Globus pallidus (tissue), 1 donor: Measurements from ENCODE around the gene ASTE1.
"Not testable (repeated sequence)": the region's sequence is repeated elsewhere in the genome, so short reads cannot be mapped to it uniquely, and the experiment has no call there.

ENCODE experiments used
- DNase-seq: peaks from one replicate; pipeline ENCODE4 v3.0.0-alpha.2; 2015; ENCODE audit warnings: low spot score

Gene ASTE1, protein sequence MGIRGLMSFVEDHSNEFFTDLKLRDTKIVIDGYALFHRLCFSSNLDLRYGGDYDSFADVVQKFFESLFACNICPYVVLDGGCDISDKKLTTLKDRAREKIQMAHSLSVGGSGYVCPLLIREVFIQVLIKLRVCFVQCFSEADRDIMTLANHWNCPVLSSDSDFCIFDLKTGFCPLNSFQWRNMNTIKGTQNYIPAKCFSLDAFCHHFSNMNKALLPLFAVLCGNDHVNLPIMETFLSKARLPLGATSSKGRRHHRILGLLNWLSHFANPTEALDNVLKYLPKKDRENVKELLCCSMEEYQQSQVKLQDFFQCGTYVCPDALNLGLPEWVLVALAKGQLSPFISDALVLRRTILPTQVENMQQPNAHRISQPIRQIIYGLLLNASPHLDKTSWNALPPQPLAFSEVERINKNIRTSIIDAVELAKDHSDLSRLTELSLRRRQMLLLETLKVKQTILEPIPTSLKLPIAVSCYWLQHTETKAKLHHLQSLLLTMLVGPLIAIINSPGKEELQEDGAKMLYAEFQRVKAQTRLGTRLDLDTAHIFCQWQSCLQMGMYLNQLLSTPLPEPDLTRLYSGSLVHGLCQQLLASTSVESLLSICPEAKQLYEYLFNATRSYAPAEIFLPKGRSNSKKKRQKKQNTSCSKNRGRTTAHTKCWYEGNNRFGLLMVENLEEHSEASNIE

GRCh38 chr3:131026321-131027151 is at the start of gene ASTE1, which contains the start of gene NEK11:
ASTE1 (minus strand) TSS chr3:131026825; CDS start chr3:131025306, 1,519 bp downstream.
NEK11 (plus strand) TSS chr3:131026877; CDS start chr3:131029709, 2,832 bp downstream.
- peak; percentile 81 for DNase-seq

DNA sequence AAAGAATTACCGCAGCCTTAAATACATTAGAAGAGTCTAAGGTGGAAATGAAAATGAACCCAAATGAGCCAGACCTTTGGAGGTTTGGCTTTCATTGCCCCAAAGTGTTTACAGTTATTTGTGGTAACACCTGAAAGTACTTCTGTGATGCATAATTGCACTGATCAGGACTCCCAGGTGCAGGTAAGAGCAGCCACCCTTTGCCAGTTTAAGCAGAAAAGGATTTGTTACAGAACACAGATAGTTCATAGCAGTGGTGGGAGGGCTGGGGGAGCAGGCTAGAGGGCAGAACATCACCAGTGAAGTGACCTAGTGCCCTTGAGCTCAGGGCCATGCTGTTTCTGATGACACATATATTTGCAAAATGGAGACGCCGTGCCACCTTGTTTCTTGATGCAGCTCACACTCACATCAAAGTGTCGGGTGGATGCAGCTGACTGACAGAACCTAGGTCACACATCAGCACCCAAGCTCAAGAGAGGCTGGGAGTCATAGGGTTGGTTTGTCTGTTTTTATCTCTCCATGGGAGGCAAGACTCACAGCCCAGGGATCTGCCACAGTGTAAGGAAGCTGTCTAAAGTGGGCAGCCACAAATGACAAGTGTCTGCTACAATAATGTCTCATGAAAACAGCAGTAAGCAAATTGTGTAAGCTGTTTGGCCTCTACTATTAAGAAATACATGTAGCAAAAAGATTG is 49.2 kb upstream of the ASTE1 start:
- DNase-seq: no peak

GRCh38 chr3:131072845-131073244 is 46.2 kb upstream of the ASTE1 start:
- no peak for DNase-seq

DNA sequence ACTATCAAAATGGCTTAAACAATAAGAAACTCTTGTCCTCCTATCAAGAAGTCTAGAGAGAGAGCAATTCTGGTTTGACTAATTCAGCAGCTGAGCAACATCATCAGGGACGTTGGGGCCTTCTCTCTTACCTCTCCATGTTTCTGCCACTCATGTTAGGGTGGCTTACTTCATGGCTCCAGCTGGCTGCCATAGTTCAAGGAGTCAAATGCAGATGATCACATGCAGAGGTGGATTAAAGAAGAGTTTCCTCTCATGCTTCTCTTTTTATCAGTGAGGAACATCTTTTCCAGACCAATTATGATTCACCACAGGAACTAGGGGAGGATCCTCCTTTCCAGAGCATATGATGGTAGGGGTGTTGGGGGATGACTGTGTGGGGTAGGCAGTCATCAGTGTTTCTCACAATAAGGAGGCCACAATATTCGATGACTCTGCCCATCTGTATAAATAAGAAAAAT is 45.5 kb upstream of the ASTE1 start:
- no peak for DNase-seq

GRCh38 chr3:131067983-131068382 is 41.4 kb upstream of the ASTE1 start:
- DNase-seq: no peak

DNA sequence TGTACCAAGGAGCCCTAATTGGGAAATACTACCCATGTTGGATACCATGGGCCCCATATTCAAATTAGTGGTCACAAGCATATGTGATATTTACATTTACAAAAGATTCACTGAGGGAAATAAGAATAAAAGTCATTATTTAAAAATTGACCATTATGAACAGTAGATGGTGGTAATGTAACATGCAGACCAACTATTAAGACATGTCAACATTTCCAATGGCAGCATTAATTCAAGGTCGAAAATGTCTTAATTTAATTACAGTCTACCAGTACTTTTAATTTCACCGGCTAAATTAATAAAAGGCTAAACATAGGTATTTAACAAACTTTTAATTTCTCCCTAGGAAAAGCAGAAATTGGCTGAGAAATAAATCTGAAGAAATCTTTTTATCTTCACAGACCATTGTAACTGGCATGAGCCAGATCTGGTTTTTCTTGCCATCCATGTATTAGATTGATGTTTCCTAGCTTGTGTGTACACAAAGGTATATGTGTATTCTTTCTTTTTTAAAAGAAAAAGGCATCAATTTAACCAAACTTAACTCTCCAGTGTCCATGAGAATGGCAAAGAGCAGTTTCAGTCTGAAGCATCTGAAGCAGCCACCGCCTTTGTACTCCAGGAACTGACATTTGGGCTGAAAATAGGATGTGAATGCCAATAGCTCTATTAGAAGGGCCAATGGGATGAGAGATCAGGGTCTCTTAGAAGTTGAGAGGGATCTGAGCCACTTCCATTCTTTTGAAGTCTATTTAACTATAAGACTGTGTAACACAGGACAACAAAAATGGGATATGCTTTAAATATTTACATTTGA is 26.6 kb upstream of the ASTE1 start:
- peak; percentile 24 for DNase-seq

- DNase-seq: no peak
Observed at GRCh38 chr3:131050001-131050400, 23.4 kb upstream of the ASTE1 start.

GRCh38 chr3:131048030-131048429 is 21.4 kb upstream of the ASTE1 start:
- no peak for DNase-seq

- no peak for DNase-seq
Observed at GRCh38 chr3:131047582-131047981, 21.0 kb upstream of the ASTE1 start.

DNA sequence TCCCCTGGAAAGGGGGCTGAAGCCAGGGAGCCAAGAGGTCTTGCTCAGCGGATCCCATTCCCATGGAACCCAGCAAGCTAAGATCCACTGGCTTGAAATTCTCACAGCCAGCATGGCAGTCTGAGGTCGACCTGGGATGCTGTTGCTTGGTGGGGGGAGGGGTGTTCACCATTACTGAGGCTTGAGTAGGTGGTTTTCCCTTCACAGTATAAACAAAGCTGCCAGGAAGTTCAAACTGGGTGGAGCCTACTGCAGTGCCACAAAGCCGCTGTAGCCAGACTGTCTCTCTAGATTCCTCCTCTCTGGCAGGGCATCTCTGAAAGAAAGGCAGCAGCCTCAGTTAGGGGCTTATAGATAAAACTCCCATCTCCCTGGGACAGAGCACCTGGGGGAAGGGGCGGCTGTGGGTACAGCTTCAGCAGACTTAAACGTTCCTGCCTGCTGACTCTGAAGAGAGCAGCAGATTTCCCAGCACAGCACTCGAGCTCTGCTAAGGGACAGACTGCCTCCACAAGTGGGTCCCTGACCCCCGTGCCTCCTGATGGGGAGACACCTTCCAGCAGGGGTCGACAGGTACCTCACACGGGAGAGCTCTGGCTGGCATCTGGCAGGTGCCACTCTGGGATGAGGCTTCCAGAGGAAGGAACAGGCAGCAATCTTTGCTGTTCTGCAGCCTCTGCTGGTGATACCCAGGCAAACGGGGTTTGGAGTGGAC is 15.8 kb upstream of the ASTE1 start:
- not testable (repeated sequence) for DNase-seq

GRCh38 chr3:131038326-131038725 is 11.7 kb upstream of the ASTE1 start:
- DNase-seq: no peak

DNA sequence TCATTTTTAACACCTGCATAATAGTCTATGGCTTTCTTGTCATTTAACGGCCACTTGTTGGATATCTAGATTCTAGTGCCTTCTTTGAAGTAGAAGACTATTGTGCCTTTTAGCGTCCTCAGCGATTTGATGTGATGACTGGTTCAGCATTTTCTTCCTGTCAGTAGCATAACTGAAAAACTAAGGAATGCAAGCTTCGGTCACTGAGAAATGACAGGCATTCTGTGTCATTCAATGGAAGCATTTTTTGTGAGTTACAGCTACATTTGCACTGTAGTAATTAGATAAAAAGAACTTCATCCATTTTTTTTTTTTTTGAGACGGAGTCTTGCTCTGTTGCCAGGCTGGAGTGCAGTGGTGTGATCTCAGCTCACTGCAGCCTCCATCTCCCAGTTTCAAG is 10.4 kb upstream of the ASTE1 start:
- no peak for DNase-seq

GRCh38 chr3:131036200-131036816 is 9.7 kb upstream of the ASTE1 start:
- DNase-seq: no peak

DNA sequence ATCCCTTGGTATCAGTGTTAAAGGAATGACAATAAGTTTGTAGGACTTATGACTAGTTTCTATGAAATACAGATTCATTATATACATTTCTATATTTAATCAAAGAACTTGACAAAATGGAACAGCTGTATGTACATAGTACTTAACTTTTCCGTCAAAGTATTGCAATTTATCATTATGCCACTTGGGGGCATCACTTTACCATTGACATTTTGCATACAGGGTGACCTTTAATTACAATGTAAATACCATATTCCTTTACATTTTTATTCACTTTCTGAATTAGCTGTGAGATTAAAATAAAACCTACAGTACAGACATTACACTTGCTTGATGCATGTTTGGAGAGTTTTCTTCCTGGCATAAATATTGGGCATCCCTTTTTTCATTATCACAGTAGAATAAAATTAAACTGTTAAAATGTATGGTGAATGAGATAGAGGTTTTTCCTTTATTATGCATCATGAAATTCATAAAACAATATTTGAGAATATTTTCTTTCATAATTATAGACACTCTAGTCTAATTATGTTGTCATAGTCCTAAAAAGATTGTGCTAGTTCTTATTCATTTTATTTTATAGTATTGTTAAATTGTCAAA is 7.0 kb upstream of the ASTE1 start:
- DNase-seq: peak; percentile 38

- no peak for DNase-seq
Observed at GRCh38 chr3:131031660-131032059, 5.0 kb upstream of the ASTE1 start.

DNA sequence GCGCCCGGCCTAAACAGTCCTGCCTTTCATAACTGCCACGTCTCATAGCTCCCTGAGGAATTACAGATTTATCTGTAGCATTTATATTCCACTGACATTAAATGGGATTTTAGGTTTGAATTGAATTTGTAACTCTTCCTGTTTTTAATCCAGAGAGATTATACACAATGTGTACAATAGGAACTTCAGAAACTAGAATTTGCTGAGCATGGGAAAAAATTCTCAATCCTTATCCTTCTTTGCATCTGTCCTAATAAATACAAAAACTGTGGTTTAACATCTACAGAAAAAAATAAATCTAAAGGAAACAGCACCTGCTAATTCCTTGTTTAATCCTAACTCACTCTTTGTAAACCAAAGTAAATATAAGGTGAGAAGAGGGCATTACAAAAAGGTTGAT is 2.2 kb upstream of the ASTE1 start:
- no peak for DNase-seq

GRCh38 chr3:131025539-131025938 is 1.1 kb downstream of the ASTE1 start:
- DNase-seq: no peak

GRCh38 chr3:131020122-131020693 is 6.4 kb downstream of the ASTE1 start:
- DNase-seq: no peak

DNA sequence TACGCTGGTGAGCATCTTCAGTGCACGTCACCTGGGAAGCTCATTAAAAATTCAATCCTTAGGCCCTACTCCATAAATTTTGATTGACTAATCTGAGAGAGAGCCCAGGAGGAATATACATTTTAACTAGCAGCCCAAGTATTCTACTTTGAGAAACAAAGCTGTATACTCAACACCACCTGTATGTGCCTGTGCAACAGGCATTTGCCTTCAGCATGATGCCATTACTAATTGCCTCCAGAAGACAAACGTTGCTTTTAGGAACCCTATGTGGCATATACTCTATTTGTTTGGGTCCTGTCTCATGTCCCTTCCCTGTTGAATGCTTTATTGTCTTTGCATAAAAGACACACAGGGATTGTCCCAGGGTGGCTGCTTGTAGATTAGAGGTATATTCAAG is 7.7 kb downstream of the ASTE1 start:
- no peak for DNase-seq
